Left lobe of liver (tissue), 2 donors: ENCODE measurements around the gene TSHR. TPM values are rescaled to one million over a fixed set of nuclear protein-coding genes. Genes with fewer than 3 reads are reported as not detected.

ENCODE experiments used
- ATAC-seq: fragments of 200-7000 bp; cut with Tn5 transposase; one replicate; pipeline ENCODE4 v1.9.1; 2020; ENCODE audit warnings: mild to moderate bottlenecking, moderate library complexity
- DNase-seq: peaks from one replicate; pipeline ENCODE4 v3.0.0-alpha.2; 2020; ENCODE audit warnings: low spot score
- total RNA-seq: library from RNA; stranded (reverse); gene quantifications from one replicate; pipeline ENCODE4 v1.2.1, GENCODE V29; 2021
- donor health status: DM: no; HTN: no; CAD: no; lungs with moderate emphysema.
- donor health status: DM: no; HTN: yes; CAD: no.

The TSHR gene
- total RNA-seq, 1 donor from 2014 or later: 0.15 TPM

GRCh38 chr14:81125536-81125935 lies 170.1 kb downstream of the TSHR start:
- DNase-seq: no peak
- ATAC-seq: no peak

GRCh38 chr14:81127785-81128184 lies 172.4 kb downstream of the TSHR start:
- ATAC-seq (peak; percentile 75), DNase-seq (peak; percentile 46)

GRCh38 chr14:81129242-81129641 lies 173.8 kb downstream of the TSHR start:
- DNase-seq: no peak
- no peak for ATAC-seq

GRCh38 chr14:81132468-81132867 lies 177.0 kb downstream of the TSHR start:
- peak; percentile 89 for ATAC-seq
- no peak for DNase-seq

DNA sequence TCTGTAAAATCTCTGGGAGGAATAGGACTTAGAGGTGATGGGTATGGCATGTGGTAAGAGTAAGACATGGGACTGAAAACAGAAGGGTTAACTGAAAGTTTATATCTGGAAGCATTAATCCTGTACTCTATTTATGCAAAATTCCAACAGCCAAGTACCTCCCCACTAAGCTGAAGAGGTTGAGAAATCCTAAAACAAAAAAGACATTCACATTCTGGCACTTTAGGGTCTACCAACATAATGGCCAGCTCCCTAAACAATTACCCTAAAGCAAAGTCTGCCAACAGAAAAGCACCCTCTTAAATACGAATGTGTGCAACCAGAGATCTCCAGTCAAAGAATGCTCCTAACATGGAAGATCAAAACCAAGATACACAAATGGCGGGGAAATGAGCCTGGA lies 178.0 kb downstream of the TSHR start:
- DNase-seq (no peak), ATAC-seq (no peak)

GRCh38 chr14:81137316-81137715 lies 181.9 kb downstream of the TSHR start:
- no peak for ATAC-seq
- DNase-seq: no peak

DNA sequence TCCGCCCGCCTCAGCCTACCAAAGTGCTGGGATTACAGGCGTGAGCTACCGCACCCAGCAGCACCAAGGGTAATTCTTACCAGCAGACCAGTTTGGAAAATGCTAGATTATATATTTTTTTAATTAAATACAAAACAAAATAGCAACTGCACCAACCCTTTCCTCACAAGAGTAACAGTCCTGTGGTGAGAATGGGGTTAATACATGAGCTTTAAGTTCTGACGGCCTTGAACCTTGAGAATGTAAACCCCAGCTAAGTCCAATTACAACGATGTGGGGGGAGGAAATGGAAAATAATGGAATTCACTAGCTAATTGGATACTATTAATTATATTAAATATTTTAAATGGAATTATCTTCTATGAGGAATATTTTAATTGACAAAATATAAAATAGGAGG lies 183.0 kb downstream of the TSHR start:
- DNase-seq: no peak
- ATAC-seq: no peak

DNA sequence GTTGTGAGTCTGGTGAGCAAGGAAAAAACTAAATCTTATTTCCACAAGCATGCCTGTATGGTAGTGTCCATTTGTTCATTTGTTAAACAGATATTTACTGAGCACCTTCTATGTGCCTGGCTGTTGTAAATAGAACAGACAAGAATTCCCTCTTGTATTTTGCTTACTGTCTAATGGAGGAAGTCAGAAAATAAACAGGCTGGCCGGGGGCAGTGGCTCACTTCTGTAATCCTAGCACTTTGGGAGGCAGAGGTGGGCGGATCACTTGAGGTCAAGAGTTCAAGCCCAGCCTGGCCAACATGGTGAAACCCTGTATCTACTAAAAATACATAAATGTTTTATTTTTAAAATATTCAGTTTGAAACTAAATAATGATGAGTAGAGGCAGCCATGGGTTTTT lies 186.0 kb downstream of the TSHR start:
- ATAC-seq (no peak), DNase-seq (no peak)

- DNase-seq: no peak
Measured at GRCh38 chr14:81143793-81144192, 188.4 kb downstream of the TSHR start.

DNA sequence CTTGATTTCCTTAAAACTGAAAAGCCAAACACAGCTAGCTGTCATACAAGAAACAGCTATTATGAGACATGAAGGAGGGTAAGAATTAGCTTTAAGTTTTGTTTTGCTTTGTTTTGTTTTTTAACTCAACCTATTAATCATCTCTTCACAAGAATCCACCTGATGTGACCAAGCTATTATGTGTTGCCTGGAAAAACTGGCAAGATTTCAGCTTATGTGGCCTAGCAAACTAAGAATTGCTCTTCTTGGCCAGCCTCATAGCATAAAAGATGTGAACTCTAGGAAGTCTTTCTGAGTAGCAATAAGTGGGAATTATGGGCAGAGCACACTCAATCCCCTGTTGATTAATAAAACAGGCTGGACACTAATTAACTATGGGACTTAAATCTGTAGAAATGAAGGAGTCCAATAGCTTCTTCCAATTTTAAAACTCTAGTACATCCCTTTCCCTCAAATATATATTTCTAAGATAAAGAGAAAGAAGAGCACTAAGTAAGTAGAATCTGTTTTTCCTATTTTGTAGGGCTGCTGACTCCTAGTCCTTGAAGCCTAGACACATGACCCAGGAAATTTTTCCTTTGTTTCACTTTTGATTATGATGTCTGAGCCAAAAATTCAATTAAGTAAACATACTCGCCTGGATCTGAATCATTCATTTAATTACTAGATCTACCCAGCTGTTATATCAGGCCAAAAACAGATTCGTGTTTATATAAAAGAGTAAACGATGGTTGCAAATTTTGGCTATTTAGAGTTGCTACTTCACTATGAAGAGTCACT lies 189.6 kb downstream of the TSHR start:
- ATAC-seq (peak; percentile 39), DNase-seq (no peak)

More at GRCh38 chr14:81143793-81144192, 188.4 kb downstream of the TSHR start:
- ATAC-seq: no peak

DNA sequence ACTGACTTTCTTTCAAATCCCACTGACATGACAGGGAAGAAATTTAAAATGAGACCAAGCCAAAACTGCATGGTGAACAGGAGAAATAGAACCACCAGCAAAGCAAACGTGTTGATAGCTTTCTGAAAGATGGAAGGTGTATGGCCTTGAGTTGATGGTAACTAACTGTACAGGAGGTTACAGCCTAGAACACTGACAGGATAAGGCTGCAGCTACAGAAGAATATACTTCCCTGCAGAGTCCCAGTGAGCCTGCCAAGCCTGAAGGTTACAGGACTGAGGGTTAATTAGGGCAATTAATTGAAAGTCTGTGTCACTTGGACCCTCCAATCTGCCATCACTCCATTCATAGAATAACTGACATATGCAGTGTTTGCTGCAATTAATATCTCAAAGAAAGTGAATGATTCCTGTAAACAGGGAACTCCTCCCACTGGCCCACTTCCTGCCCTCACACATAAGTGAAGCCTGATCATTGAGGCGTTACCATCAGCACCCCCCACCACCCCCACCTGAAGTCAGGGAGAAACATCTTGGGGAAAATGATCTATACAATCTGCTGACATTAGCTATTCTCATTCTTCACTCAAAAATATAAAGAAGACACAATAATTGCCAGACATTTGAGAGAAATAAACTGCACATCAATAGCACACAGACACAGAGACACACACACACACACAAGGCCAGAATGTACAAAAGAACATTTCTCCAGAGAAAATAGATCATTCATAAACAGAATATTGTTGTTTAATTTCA lies 191.9 kb downstream of the TSHR start:
- ATAC-seq (peak; percentile 29), DNase-seq (no peak)

DNA sequence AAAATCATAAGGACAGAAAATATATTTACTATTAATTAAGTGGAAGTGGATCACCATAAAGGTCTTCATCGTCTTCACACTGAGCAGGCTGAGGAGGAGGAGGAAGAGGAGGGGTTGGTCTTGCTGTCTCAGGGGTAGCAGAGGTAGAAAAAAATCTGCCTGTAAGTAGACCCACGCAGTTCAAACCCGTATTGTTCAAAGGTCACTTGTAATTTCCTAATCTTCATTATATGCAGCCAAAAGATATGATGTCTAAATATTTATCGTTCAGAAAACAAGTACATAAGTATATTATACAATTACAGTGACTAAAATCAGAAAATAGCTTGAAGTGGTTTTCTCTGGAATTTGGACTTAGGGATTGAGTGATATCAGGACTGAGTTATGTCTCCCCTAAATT lies 193.2 kb downstream of the TSHR start:
- DNase-seq (no peak), ATAC-seq (peak; percentile 73)

GRCh38 chr14:81153187-81153586 lies 197.8 kb downstream of the TSHR start:
- DNase-seq (no peak), ATAC-seq (no peak)

- no peak for DNase-seq
Measured at GRCh38 chr14:81157431-81157830, 202.0 kb downstream of the TSHR start.

GRCh38 chr14:81161088-81161487 lies 205.7 kb downstream of the TSHR start:
- DNase-seq: peak; percentile 65
- peak; percentile 64 for ATAC-seq

More at GRCh38 chr14:81157431-81157830, 202.0 kb downstream of the TSHR start:
- no peak for ATAC-seq

GRCh38 chr14:81161749-81162148 lies 206.3 kb downstream of the TSHR start:
- ATAC-seq (no peak), DNase-seq (no peak)

- DNase-seq (no peak), ATAC-seq (no peak)
Measured at GRCh38 chr14:81162941-81163340, 207.5 kb downstream of the TSHR start.

GRCh38 chr14:81164167-81164774 lies 208.8 kb downstream of the TSHR start:
- ATAC-seq (peak; percentile 90), DNase-seq (peak; percentile 79)

- ATAC-seq (peak; percentile 59), DNase-seq (peak; percentile 63)
Measured at GRCh38 chr14:81165188-81165587, 209.8 kb downstream of the TSHR start.

GRCh38 chr14:81166121-81166520 lies 210.7 kb downstream of the TSHR start:
- DNase-seq: no peak
- ATAC-seq: no peak

DNA sequence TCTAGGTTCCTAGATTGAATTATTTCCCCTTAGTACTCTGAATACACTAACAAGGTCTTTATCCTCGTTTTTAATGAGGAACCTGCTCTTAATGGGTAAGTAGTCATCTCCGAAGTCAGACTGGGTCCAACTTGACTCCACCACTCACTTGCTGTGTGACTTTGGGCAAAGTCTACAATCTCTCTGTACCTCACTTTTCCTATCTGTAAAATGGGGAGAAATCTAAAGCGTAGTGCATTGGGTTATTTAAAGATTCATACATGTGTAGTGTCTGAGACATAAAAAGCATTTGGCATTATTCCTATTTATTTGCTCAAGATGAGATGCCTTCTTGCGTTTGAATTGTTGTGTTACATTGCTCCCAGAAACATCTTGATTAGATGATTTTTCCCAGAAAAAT lies 213.8 kb downstream of the TSHR start:
- ATAC-seq (no peak), DNase-seq (no peak)

GRCh38 chr14:81169711-81170103 lies 214.3 kb downstream of the TSHR start:
- peak; percentile 74 for DNase-seq
- peak; percentile 70 for ATAC-seq
